Activated CD4-positive, alpha-beta T cell treated with anti-CD3 and anti-CD28 coated beads, Interleukin-2, Interleukin-6, amounts not matched to agents 100 ng/mL and 50 ng/mL, durations not matched to agents 16 hours and 8 hours (primary cell): Measurements from ENCODE around the gene GLRA1.
"Not testable (repeated sequence)": the region's sequence is repeated elsewhere in the genome, so short reads cannot be mapped to it uniquely, and the experiment has no call there.

Experiments used
- DNase-seq: peaks from one replicate; pipeline ENCODE4 v3.0.0-alpha.2; 2020

GLRA1 gene

DNA sequence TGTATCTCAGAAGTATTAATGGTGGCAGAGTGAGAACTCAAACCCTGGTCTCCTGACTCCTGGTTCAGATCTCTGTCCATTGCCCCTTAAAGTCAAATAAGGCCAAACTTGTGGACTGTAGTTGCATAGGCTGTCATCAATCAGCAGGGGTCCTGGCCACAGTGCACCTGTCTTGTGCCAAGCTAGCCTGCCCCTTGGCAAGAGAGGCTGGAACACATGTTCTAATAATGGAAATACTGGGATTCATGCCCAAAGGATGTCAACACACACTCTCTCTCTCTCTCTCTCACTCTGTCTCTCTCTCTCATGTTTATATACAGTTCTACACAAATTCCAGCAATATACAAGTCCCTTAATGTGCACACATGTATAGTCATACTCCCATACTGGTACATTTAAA is 44.3 kb downstream of the GLRA1 start:
- no peak for DNase-seq

DNA sequence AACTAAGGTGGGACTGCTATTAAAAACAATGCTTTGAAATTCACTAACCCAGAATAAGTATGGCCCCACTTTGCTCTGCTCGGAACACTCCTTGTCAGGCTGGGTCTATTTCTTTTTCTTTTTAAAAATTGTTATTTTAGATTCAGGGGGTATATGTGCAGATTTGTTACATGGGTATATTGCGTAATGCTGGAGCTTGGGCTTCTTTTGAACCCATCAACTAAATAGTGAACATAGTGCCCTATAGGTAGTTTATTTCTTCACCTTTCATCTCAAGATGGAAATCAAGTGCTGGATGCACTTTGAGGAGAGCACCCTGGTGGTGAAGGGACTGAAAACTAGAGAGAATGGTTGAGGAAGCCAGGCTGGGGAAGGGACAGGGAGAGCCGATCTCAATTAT is 51.0 kb downstream of the GLRA1 start:
- DNase-seq, result no peak

DNA sequence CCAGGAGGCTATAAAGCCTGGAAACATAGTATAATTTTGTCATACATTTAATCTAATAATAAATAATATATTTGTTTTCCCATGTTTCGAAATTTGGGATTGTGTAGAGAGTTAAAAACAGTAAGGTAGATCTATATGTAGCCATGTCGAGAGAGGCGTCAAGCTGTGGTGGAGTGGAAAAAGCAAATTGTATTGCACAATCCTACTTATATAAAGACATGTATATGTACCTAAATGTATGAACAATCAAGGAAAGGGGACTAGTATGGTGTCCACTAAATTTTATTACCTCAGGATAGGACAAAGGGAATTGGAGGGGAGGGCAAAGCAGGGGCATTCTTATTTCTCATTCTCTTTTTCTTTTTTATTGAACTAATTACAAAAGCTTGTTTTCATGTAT is 52.0 kb downstream of the GLRA1 start:
- DNase-seq, result no peak

DNA sequence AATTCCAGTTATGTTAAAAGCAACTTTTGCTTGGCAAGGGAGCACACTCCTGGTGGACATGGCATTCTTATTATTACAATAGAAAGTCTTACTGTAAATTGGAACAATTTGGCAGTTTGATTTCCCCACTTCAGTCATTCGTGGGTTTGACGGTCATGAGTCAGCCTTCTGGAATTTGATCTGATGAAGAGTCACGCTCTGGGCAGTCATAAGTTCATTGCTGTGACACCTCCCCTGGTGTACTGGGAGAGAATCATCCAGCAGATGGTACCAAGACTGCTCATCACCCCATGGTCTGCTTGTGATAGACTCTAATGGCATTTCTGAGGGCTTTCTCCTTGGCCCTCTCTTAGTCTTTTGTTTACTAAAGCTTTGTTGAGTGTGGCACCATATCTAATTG is 53.8 kb downstream of the GLRA1 start:
- DNase-seq, result no peak

DNA sequence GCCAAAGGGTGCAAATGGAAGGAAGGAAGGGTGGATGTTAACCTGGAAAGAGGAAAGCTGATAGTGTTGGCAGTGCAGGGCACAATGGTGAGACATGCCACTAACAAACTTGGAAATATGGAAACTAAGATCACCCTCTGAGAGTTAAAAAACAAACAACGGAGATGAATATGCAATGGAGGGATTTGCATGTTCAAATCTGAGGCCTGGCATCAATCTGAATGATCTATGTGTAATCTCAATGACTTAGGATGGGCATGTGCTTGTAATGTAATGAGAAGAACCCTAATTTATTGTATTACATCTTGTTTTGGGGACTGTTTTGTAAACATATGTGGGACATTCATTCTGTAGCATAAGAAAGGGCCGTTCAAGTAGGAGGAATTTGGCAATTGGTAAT is 54.4 kb downstream of the GLRA1 start:
- DNase-seq, result no peak

DNA sequence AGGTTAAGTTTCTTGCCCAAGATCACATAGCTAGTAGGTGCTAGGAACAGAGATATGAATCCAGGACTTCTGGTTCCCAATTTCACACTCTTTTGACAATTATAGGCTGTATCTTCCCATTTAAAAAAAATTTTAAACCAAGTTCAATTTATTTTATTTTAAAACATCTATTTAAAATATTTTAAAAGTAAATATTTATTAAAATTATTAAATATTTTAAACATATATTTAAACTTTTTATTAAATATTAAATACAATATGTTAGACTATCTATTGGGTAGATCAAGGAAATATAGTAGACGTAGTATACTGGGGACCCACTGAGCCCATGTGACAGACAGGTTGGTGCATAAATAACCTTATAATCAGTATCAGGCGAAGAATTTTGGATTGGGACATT is 54.8 kb downstream of the GLRA1 start:
- no peak for DNase-seq

DNA sequence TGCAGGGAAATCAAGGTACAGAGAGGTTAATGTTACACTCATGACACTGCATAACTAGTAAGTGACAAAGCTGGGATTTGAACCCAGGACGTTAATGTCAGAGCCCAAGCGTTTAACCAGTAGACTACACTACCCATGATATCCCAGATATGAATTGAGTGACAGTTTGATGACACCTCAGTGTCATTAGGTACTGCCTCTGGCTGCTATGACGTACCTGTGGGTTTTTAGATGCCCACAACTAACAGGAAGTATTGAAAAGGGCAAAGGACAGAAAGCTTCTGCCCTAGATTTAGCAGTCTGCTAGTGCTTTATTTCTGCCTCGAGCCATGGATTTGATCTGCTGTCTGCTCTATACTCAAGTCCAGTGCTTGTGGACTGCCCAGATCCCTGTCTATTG is 56.2 kb downstream of the GLRA1 start:
- DNase-seq, result peak; percentile 2

DNA sequence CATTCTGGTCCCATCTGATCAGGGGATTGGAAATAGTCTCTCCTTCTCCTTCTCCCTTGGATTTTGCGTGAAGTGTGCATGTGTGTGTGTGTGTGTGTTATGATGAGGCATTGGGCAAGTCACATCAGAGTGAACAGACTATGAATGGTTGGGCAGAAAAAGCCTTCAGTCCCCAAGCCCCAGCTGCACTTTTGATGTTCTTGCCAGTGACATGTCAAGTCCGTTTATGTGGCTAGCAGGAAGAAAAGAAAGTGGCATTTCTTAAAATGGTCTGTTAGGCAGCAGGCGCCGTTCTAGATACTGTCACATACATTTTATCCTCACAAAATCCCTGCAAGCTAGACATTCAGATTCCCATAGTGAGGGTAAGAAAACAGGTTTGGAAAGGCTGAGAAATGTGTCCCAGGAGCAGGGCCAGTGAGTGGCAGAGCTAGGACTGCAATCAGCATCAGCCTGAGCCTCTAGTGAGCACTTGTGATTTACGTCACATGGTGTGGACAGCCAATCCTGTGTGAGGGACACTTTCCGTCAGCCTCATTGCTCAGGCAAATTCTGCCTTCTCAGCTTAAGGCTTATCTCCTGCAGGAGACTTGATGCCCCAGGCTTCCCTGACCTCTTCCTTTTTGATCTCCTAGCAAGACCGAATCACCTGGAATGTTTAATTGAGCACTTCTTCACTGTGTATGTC is 60.4 kb downstream of the GLRA1 start:
- no peak for DNase-seq

DNA sequence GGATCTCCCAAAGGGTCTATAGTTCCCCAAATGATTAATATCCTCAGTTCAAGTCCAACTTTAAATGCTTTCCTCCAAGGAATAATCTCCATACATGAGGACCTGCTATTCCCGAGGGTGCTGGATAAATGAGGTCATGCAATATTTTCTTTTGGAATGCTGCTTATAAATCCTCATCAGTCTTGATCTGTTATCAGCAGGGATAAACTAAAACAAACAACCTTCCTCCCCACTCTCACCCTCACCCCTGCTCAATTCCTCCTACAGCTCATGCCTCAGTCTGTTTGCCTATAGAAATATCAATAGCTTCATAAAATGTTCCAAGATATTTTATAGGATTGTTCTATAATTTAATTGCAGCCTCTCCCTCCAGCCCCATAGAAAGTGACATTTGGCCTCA is 61.1 kb downstream of the GLRA1 start:
- no peak for DNase-seq

DNA sequence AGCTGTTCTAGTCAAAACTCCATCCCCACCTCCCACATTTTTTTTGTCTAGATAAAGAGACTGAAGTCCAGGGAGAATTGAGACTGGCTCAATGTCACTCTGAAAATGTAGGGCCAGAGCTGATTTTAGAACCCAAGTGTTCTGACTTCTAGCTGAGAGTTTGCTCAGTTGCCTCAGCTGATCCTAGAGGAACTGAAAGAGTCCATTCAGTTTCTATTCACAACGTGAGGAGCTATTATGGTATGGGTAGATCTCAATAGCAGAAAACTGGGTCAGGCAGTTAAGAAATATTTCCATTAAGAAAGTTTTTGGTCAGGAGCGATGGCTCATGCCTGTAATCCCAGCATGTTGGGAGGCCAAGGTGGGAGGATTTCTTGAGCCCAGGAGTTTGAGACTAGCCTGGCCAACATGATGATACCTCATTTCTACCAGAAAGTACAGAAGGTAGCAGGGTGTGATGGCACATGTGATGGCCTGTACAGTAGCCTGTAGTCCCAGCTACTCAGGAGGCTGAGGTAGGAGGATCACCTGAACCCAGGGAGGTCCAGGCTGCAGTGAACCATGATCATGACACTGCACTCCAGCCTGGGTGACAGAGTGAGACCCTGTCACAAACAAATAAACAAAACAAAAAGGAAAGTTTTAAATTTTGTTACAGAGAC is 61.7 kb downstream of the GLRA1 start:
- DNase-seq, result no peak

DNA sequence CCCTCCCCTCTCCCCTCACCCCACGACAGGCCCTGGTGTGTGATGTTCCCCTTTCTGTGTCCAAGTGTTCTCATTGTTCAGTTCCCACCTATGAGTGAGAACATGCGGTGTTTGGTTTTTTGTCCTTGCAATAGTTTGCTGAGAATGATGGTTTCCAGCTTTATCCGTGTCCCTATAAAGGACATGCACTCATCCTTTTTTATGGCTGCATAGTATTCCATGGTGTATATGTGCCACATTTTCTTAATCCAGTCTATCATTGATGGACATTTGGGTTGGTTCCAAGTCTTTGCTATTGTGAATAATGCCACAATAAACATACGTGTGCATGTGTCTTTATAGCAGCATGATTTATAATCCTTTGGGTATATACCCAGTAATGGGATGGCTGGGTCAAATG is 63.8 kb downstream of the GLRA1 start:
- not testable (repeated sequence) for DNase-seq

DNA sequence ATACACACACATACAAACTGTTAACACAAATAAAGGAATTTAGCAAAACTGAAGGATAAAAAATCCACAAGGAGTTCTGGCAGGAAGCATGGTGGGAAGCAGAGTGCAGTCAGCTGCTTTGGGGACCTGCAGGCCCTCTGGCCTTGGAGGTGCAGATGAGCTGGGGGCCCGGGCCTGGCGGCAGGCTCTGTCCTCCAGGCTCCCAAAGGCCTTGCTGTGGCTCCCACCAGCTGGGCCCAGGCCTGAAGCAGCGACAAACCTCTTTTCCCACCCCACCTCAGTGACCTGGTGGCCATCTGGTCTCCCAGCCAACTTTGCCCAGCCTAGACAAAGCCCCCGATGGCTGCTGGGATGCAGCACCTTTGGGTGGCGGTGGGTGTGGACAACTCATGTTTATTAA is 67.8 kb downstream of the GLRA1 start:
- no peak for DNase-seq

DNA sequence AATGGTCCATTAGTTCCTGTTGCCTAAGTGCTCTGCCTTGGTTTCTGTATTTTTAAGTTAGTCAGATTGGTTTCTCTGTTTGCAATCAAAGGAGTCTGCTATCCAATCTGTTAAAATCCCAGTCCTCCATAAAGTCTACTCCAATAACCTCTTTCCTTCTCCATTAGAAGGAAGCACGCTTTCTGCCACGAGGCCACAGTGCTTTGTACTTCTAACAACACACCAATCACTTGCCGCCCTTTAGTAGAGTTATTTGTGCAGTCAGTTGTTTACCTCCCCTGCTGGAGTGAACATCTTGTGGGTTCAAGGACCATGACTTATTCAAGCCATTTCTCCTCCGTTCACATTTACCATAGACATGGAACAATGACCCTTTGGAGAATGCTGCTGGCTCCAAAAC is 69.0 kb downstream of the GLRA1 start:
- no peak for DNase-seq

DNA sequence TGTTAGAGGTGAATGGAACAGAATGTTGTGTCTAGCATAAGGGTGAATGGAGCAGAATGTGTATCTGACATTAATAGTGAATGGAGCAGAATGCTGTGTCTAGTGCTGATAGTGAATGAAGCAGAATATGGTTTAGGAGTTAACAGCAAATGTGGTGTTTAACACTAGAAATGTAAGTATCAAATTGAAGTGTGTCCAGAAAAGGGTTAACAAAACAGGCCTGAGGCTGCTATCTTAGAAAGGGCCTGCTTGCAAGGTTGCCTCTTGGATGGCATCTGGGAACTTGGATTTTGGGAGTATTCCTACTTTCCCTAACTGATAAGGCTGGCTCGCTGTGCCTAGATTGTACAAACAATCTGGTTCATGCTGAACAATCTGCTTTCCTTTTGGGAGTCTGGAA is 76.8 kb downstream of the GLRA1 start:
- DNase-seq, result no peak

DNA sequence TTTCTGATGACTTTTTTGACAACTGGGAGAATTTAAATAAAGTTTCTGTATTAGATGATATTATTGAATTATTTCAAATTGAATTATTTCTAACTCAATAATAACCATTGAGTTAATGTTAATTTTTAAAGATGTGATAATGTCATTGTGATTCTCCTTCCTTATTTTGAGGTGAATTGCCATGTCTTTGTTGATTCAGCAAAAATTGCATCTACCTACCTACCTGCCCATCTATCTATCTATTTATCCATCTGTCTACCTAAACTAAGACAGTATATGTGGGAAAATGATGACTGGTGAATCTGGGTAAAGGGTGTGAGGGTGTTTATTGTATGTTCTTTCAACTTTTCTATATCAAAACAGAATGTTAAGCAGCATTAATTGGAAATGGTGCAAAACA is 77.9 kb downstream of the GLRA1 start:
- DNase-seq, result no peak

DNA sequence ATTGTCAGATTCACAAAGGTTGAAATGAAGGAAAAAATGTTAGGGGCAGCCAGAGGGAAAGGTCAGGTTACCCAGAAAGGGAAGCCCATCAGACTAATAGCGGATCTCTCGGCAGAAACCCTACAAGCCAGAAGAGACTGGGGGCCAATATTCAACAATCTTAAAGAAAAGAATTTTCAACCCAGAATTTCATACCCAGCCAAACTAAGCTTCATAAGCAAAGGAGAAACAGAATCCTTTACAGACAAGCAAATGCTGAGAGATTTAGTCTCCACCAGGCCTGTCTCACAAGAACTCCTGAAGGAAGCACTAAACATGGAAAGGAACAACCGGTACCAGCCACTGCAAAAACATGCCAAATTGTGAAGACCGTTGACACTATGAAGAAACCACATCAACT is 91.8 kb downstream of the GLRA1 start:
- DNase-seq, result not testable (repeated sequence)

DNA sequence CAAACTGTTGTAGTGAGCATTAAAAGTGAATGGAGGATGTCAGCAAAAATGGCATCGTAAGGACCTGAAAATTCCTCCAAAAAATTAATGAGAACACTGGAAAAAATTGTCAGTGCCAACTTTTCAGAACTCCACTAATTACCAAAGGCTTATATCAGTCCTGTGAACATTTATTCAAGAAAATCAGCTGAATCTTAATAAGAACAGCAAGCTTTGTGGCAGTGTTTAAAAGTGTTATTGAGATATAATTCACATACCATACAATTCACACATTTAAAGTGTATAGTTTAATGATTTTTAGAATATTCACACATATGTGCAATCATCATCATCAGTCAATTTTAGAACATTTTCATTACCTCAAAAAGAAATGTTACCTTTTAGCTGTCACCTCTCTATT is 95.3 kb downstream of the GLRA1 start:
- DNase-seq, result no peak

DNA sequence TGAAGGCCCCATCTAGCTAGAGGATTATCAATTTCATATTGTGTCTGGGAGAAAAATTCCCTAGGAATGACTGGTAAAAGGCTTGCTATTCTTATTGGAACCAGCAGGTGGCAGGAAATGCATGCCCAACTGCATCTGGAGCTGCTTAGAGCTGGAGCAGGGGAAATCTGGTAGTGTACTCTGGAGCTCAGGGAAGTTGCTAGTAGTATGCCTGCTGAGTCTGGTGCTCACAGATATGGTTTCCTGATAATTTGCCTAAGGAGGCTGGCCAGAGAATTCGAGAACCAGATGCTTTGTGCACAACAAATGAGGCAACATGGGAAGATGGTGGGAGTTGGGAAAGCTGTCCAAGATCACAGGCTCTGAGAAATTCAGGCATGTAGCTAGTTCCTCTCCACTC is 99.2 kb downstream of the GLRA1 start:
- peak; percentile 34 for DNase-seq

DNA sequence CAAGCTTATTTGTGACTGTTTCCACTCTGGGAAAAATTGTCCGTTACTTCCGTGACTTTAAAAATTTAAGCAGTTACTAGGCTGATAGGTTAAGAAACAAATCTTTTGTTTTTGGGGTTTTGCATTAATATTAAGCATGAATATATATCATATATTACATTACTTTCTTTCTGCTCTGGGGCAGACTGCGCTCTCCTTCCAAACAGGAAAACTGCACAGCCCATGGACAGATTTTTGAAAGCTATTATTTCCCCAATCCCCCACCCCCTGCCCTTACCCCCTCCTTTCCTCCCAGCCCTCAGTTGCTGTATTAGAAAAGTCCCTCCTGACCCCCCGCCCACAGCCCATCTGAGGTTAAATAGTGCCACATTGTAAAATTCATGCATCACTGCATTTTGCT is 102.5 kb downstream of the GLRA1 start:
- no peak for DNase-seq

DNA sequence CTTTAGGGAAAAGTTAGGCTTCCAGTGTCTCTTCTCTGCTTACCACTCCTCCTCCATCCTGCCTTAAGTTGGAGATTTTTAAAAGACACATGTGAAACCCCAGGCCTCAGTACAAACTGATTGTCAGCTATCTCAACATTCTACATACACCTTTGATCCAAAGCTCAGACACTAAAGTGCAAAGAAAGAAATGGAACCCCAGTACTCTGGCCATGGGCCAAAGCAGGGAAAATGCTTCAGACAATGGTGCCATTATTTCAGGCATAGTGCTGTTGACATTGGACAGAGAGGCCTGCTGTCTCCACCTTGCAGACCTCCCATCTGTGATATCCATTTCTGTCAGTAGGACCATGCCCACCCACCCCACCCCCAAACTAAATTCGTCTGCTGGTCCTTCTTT is 103.7 kb downstream of the GLRA1 start:
- no peak for DNase-seq

DNA sequence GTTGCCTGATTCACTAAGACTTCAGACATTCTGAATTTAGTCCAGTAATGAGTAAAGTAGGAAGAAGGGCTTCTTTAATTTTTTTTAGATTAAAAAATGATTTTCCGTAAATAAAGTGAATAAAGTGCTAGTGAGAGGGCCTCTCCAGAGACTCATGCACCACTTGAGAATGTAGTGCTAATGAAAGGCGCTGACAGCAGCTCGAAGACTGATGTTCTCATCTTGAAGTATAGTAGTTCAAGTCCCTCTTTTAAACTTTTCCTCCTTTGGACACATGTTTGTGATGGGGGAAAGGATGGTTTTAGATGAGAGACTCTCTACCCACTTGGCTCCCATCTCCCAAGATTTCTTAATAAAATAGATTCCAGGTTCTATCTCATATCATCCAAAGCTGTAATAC is 104.4 kb downstream of the GLRA1 start:
- DNase-seq, result no peak

DNA sequence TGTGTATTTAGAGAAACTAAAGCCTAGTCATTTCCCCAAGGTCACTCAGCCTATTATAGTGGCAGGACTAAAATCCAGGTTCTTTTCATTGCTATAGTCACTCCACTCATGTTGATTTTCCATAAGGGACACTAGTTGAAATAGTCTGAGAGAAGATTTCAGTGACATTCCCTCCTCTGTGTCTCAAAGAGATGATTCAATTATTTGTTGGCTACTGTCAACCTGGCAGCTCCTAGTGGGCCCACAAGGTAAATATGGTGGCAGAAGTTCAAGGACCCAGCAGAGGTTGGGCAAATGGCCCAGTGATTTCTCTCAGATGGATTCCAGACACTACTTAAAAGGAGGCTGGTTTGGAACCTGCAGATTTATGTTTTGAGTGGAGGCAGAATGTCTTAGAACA is 104.8 kb downstream of the GLRA1 start:
- DNase-seq, result no peak

DNA sequence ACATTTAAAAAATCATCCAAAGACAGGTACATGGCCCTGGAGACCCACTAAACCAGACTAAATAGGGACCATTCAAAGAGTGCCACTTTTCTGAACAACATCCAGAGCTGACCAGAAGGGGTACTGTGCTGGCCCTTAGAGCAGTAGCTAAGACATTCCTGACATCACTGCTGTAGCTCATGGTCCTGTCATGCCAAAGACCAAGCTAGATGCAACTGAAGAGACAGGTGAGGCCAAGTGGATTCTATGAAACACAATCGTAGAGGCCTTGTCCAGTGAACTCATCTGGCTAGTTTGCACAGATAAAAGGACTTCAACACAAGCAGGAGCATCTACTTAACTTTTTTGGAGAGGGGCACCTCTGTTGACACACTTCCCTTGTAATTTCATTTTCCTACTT is 109.6 kb downstream of the GLRA1 start:
- no peak for DNase-seq

DNA sequence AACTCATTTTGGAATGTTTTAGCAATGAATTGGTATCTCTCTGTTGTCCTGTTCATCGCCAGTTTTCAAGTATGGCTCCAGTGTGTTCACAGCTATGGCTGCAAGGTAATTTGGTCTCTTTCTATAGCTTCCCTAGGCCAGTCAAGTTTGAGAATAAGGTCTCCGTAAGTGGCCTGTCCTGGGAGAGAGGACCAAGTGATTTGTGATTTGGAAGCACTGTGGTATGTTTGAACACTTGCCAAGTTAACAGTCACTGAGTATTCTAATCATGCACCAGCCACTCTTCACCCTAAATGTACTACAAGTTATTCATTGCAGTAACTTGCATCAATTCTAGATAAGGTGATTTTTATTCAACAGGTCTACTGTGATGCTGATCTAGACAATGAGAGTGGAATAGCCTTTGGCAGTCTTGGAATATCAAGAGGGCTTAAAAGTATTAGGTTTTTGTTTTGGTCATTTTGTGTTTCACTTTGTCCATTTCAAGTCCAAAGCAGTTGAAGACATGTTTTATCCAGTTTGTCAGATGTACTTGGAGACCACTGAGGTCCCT is 111.8 kb downstream of the GLRA1 start:
- DNase-seq, result no peak
